ENCODE results near the gene PTMS.
A peak's percentile ranks its signal among the peaks of the same experiment; 100 is the strongest.

The PTMS gene

GRCh38 chr12:6752167-6752920 is 13.8 kb upstream of the PTMS start:
- no peak for DNase-seq (ENCODE audit: low read depth in 2 of 2)

- DNase-seq (ENCODE audit: low read depth in 2 of 2) = peak; percentile 94 to 99
These were observed 13.0 kb upstream of the PTMS start, which contains the start of gene MLF2 for GRCh38 chr12:6752921-6753771. Gene MLF2 (minus strand): TSS chr12:6753141. CDS start chr12:6752334, 807 bp downstream.

- DNase-seq (ENCODE audit: low read depth in 2 of 2) = no peak
These were observed 12.3 kb upstream of the PTMS start for GRCh38 chr12:6753772-6754356.

DNA sequence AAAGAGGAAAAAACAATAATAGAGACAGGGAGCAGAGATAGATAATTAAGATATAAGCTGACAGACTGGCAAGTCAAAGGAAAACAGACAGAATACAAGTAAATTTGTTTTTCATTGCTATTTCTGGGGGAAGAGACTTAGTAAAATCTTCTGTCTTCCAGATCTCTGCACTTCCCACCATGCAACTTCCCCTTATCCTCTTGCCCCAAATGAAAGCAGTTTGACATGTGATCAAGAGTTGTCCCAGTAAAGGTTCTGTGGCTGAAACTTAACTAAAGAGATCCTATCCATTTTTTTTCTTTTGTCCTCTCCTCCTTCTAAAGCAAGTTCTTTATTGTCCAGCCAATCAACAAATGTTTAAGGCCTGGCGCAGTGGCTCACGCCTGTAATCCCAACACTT is 11.8 kb upstream of the PTMS start:
- no peak for DNase-seq (ENCODE audit: low read depth in 2 of 2)

DNA sequence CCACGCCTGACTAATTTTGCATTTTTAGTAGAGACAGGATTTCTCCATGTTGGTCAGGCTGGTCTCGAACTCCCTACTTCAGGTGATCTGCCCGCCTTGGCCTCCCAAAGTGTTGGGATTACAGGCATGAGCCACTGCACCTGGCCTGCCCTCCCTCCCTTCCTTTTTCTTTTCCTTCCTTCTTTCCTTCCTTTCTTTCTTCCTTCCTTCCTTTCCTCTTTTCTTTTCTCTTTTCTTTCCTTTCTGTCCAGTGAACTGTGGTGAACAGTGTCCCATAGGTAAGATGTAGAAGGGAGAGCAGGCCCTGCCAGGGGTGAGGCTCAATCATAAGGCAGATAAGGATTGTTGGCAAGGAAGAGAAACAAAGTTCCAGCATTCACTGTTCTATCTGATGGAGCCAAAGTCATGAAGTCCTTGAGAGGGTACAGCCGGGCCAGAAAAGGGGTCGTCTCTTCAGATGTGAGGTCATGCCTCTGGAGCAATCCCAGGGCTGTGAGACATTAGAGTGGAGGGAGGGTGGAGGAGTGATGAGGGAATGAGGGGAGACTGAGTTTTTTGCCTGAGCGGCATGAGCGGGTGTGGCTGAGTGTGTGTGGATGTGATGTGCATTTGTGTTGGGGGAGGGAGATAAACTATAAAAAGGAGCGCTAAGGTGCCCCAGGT is 9.0 kb upstream of the PTMS start:
- DNase-seq (ENCODE audit: low read depth in 2 of 2) = no peak

DNA sequence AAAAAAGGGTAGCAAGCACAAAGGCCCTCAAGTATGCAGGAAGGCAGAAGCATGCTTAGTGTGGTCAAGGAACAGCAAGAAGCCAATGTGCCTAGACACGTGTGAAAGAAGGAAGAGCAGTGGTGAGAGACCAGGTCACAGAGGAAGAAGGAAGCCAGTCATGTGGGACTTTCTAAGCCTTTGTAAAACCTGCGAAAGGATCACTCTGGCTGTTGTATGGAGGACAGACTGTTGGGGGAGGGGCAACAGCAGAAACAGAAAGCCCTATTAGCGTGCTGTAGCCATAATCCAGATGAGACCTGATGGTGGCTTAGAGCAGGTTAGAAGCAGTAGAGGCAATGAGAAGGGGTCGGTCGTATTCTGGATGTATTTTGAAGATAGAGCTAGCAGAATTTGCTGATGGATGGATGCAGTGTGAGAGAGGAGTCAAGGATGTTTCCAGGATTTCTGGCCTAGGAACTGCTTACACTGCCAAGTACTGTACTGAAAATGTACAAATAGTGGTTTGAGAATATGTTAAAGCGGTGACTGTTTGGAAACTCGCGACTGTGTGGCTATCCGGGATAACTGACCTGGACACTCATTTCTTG is 7.6 kb upstream of the PTMS start:
- no peak for DNase-seq (ENCODE audit: low read depth in 2 of 2)

DNA sequence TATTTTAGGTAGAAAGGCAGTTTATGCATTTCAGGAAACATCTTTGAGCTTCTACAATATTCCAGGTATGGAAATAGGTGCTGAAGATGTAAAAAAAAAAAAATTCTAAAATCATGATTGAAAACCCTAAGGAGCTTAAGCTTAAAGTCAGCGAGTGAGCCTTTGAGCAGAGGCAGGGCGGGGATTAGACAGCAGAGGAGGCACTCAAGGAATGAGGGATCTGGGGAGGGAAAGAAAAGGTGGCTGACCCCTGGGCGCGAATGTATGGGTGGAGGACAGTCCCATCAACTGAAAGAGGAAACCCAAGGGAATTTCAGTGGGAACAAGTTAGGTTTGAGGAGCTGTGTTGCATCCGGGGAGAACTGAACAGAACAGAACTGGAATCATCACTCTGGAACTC is 6.4 kb upstream of the PTMS start:
- DNase-seq (ENCODE audit: low read depth in 2 of 2) = no peak

- DNase-seq (ENCODE audit: low read depth in 2 of 2) = no peak
These were observed 2.8 kb upstream of the PTMS start for GRCh38 chr12:6763380-6763779.

- DNase-seq (ENCODE audit: low read depth in 2 of 2) = no peak
These were observed 1.9 kb upstream of the PTMS start for GRCh38 chr12:6764011-6764828.

GRCh38 chr12:6765048-6765633 is 1.0 kb upstream of the PTMS start:
- DNase-seq (ENCODE audit: low read depth in 2 of 2) = no peak

- no peak for DNase-seq (ENCODE audit: low read depth in 2 of 2)
These were observed 637 bp downstream of the PTMS start for GRCh38 chr12:6766651-6767349.

GRCh38 chr12:6767353-6768319 is 1.5 kb downstream of the PTMS start:
- DNase-seq (ENCODE audit: low read depth in 2 of 2) = no peak

DNA sequence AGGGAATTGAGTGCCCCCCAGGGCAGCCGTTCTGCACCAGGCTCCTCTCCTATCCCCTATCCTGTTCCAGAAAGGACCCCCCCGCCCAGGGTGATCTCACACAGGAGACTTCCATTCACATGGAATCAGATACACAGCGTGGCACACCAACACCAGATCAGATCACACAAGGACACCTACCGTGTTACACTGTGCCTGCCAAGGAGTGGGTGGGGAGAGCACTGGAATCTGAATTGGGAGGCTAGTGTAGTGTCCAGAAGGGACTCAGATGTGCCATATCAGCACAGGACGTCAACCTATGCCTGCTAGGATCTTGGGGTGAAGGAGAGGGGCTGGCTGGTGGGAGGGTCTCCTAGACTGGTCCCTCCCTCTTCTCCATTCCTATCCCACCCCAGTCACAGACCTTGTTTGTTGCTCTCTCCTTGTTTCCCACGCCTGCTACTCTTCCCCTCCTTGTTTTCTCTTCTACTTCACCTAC is 2.3 kb downstream of the PTMS start:
- DNase-seq (ENCODE audit: low read depth in 2 of 2) = no peak

DNA sequence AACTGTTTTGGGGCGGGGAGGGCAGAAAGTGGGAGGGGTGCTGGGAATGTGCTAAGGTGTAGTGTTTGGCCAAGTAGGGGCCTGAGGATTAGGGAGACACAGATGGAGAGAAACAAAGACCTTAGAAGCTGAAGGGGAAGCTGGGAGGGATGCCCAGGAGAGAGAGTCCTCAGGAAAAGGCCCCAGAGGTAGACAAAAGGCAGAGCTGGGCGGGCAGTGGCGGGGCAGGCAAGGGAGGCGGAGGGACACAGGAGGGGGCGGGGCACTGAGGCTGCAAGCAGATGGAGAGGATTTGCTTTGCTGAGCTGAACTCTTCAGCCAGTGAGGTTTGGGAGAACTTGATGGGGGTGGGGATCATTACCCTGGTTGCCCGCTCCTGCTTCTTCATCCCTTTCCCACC is 2.8 kb downstream of the PTMS start:
- DNase-seq (ENCODE audit: low read depth in 2 of 2) = no peak

DNA sequence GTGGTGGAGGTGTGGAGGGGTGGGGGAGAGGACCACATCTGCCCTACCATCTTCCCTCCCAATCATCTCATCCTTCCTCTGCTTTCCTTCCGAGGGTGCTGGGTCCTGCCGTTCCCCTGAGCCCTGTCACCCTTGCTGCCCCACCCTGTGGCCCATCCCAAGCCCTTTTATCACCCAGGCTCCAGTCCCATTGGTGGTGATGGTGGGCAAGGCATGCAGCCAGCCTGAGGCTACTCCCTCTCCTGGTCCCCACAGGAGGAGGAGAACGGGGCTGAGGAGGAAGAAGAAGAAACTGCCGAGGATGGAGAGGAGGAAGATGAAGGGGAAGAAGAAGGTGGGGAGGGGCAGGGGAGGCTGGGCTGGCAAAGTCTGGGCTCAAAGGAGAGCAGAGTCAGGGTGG is 3.5 kb downstream of the PTMS start:
- DNase-seq (ENCODE audit: low read depth in 2 of 2) = no peak

DNA sequence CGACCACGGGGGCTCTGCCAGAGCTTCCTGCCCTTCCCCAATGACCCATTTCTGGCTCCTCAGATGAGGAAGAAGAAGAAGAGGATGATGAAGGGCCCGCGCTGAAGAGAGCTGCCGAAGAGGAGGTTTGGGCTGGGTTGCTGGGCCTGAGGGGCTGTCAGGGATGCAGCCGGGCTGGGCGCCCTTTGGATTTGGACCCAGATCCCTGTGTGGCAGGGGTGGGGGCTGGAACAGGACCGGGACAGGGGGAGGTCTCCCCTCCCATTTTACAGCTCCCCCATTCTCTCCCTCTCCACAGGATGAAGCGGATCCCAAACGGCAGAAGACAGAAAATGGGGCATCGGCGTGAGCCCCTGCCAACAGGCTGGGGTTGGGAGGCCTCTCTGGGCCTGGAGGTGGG is 3.9 kb downstream of the PTMS start:
- no peak for DNase-seq (ENCODE audit: low read depth in 2 of 2)

GRCh38 chr12:6770600-6770999 is 4.4 kb downstream of the PTMS start:
- DNase-seq (ENCODE audit: low read depth in 2 of 2) = no peak

GRCh38 chr12:6771091-6771495 is 4.9 kb downstream of the PTMS start:
- no peak for DNase-seq (ENCODE audit: low read depth in 2 of 2)
